Kidney (tissue), 14 donors: ENCODE measurements around the gene NBEA. TPM values are rescaled to one million over a fixed set of nuclear protein-coding genes. Genes with fewer than 3 reads are reported as not detected.

Source experiments
- DNase-seq, 5 donors: peaks; one replicate each; pipeline ENCODE4 v3.0.0-alpha.2; 2013 to 2020
- FAIRE-seq: peaks from 2 replicates; lab custom pipeline; 2012; peaks lifted over from hg19 to GRCh38; lab: Jason Lieb, UNC
- H3K27ac ChIP-seq, 2 donors: one replicate each; pipeline ENCODE4 v1.7.0; 2013; ENCODE audit warnings: low read depth in 2 of 2, low read length in 2 of 2, inconsistent platforms in 1 of 2
- H3K27me3 ChIP-seq: one replicate; pipeline ENCODE4 v1.7.1; 2013; ENCODE audit warnings: low read length, inconsistent platforms; ENCODE audit not compliant: control insufficient read depth, insufficient read depth
- H3K36me3 ChIP-seq, 3 donors: one replicate each; pipeline versions ENCODE4 v1.7.0 to v1.7.1; 2013; ENCODE audit warnings: low read length in 3 of 3, control low read depth in 1 of 3, inconsistent platforms in 1 of 3; ENCODE audit not compliant: insufficient read depth in 3 of 3, control insufficient read depth in 2 of 3
- H3K4me1 ChIP-seq, 3 donors: one replicate each; pipeline versions ENCODE4 v1.7.0 to v1.7.1; 2013; ENCODE audit warnings: low read length in 3 of 3, inconsistent platforms in 1 of 3, low read depth in 1 of 3; ENCODE audit not compliant: control insufficient read depth in 2 of 3, insufficient read depth in 2 of 3
- H3K4me3 ChIP-seq, 3 donors: one replicate each; pipeline versions ENCODE4 v1.7.0 to v1.8.1; 2013; ENCODE audit warnings: low read length in 3 of 3, control low read depth in 1 of 3, inconsistent platforms in 1 of 3
- H3K9ac ChIP-seq, 3 donors: one replicate each; pipeline versions ENCODE4 v1.7.0 to v1.7.1; 2013; ENCODE audit warnings: low read length in 3 of 3, control low read depth in 1 of 3, inconsistent platforms in 1 of 3
- H3K9me3 ChIP-seq, 3 donors: one replicate each; pipeline versions ENCODE4 v1.7.0 to v1.7.1; 2013; ENCODE audit warnings: low read length in 3 of 3, control low read depth in 1 of 3, inconsistent platforms in 1 of 3; ENCODE audit not compliant: control insufficient read depth in 2 of 3, insufficient read depth in 1 of 3
- CTCF ChIP-seq: IDR thresholded peaks from 3 replicates; pipeline ENCODE4 v1.5.1; 2012; ENCODE audit warnings: mild to moderate bottlenecking, moderate library complexity, borderline replicate concordance; ENCODE audit not compliant: insufficient read depth; ENCODE audit errors: extremely low read depth
- intact Hi-C: fragments of 100-400 bp; cut with DNase I; formaldehyde crosslinking; loops from one replicate; pipeline ENCODE4 v1.11.1; 2022
- polyA plus RNA-seq: library from polyadenylated mRNA; stranded (reverse); fragments of 350-450 nt; fragmentation: Illumina TruSeq; extraction: RNeasy Lipid Tissue Mini Kit (QIAGEN cat#74804); gene quantifications from one replicate; pipeline ENCODE4 v1.2.3, GENCODE V29; 2014; ENCODE audit warnings: low read depth, low replicate concordance; ENCODE audit not compliant: insufficient read depth
- total RNA-seq: library from RNA; stranded (reverse); fragmentation: NEBNext Ultra II Directional; extraction: Animal tissue kit (Norgen Biotek cat#: 25700); gene quantifications from one replicate; pipeline ENCODE4 v1.2.1, GENCODE V29; 2021
- donor health status: control.
- donor health status: control.
- donor health status: control.
- donor health status: control.
- donor health status: control.
- donor health status: DM: yes; HTN: yes; CAD: no.
- donor health status: Normal renal cell carcinoma (clear cell type).

NBEA gene
- total and polyA plus RNA-seq, 2 donors from 2014 or later: 4.7 to 14.6 TPM

- no peak for DNase-seq
- no peaks in the 10 kb centered on the region for H3K9me3 ChIP-seq
- H3K27me3 ChIP-seq: no peaks in the 10 kb centered on the region
- H3K4me1 ChIP-seq: no peaks in the 10 kb centered on the region
- TF ChIP-seq CTCF: no peak
- H3K27ac ChIP-seq: no peak overlapping the region
- intact Hi-C loops: no loop called here
- no peak overlapping the region for H3K4me3 ChIP-seq
- H3K9ac ChIP-seq: no peak overlapping the region
- FAIRE-seq: no peak
- H3K36me3 ChIP-seq: no peaks in the 10 kb centered on the region
These were observed 757.9 kb downstream of the NBEA start for GRCh38 chr13:35699825-35700510.

- no peak for FAIRE-seq
- no peaks in the 10 kb centered on the region for H3K27me3 ChIP-seq
These were observed 758.6 kb downstream of the NBEA start for GRCh38 chr13:35700671-35701070.

GRCh38 chr13:35702316-35702715 lies 760.2 kb downstream of the NBEA start:
- no peak for TF ChIP-seq CTCF
- Histone ChIP-seq H3K9ac (no peak overlapping the region), H3K9me3 (no peaks in the 10 kb centered on the region), H3K27me3 (no peaks in the 10 kb centered on the region), H3K27ac (no peak overlapping the region), H3K4me1 (no peaks in the 10 kb centered on the region), H3K36me3 (no peaks in the 10 kb centered on the region), H3K4me3 (no peak overlapping the region)
- FAIRE-seq (no peak), DNase-seq (peak in 1 of 5 donors; percentile 5)
- intact Hi-C loops: no loop called here

More at GRCh38 chr13:35700671-35701070, 758.6 kb downstream of the NBEA start:
- no peaks in the 10 kb centered on the region for H3K4me1 ChIP-seq
- no peak for TF ChIP-seq CTCF
- intact Hi-C loops: no loop called here
- H3K36me3 ChIP-seq: no peaks in the 10 kb centered on the region
- H3K27ac ChIP-seq: no peak overlapping the region
- no peak for DNase-seq
- no peak overlapping the region for H3K4me3 ChIP-seq
- H3K9me3 ChIP-seq: no peaks in the 10 kb centered on the region
- no peak overlapping the region for H3K9ac ChIP-seq

GRCh38 chr13:35703061-35703460 lies 761.0 kb downstream of the NBEA start:
- Histone ChIP-seq H3K9me3 (no peaks in the 10 kb centered on the region), H3K9ac (no peak overlapping the region), H3K4me3 (no peak overlapping the region), H3K36me3 (no peaks in the 10 kb centered on the region), H3K27me3 (no peaks in the 10 kb centered on the region), H3K4me1 (no peaks in the 10 kb centered on the region), H3K27ac (no peak overlapping the region)
- no peak for TF ChIP-seq CTCF
- intact Hi-C loops: no loop called here
- peak in 1 of 5 donors; percentile 1 for DNase-seq
- no peak for FAIRE-seq
